ENCODE data around the gene KRTAP2-2.

- TF ChIP-seq CTCF (conservative IDR thresholded peaks at IDR 0.05 in 1 of 2, IDR thresholded peaks at IDR 0.05 in 1 of 2; ENCODE audit: low read depth in 1 of 2, low read length in 2 of 2) (no peak), EZH2 (IDR thresholded peaks at IDR 0.05; ENCODE audit: low read length, missing control alignments) (no peak)
Observed at GRCh38 chr17:41082626-41083025, 27.6 kb upstream of the KRTAP2-2 start.
